Peyer's patch (tissue), 4 donors: ENCODE data around the gene TSPAN32. TPM values are rescaled to one million over a fixed set of nuclear protein-coding genes. Genes with fewer than 3 reads are reported as not detected.

Source experiments
- DNase-seq, 3 donors: peaks; one replicate each; pipeline ENCODE4 v3.0.0-alpha.2; 2017 to 2019
- H3K27ac ChIP-seq, 4 donors: fragments of 200-600 bp; sonication (generic); one replicate each; pipeline ENCODE4 v1.5.1; 2016 to 2019
- H3K27me3 ChIP-seq, 2 donors: fragments of 200-600 bp; sonication (generic); one replicate each; pipeline ENCODE4 v1.5.1; 2019
- H3K36me3 ChIP-seq, 3 donors: fragments of 200-600 bp; sonication (generic); one replicate each; pipeline ENCODE4 v1.5.1; 2016 to 2019
- H3K4me1 ChIP-seq, 4 donors: fragments of 200-600 bp; sonication (generic); one replicate each; pipeline ENCODE4 v1.5.1; 2016 to 2019
- H3K4me3 ChIP-seq, 4 donors: fragments of 200-600 bp; sonication (generic); 1 replicate in 3 of 4; 2 replicates in 1 of 4; pipeline ENCODE4 v1.5.1; 2016 to 2019; ENCODE audit warnings: mild to moderate bottlenecking in 1 of 4
- H3K9me3 ChIP-seq, 4 donors: fragments of 200-600 bp; sonication (generic); one replicate each; pipeline ENCODE4 v1.5.1; 2016 to 2019; ENCODE audit warnings: mild to moderate bottlenecking in 1 of 4
- CTCF ChIP-seq, 6 experiments: fragments of 450-650 bp in 4 of 6; fragments of 200-600 bp in 2 of 6; sonication (generic) in 1 of 6; IDR thresholded peaks; one replicate each; pipeline ENCODE4 v1.5.1; 2017 to 2019; ENCODE audit warnings: antibody characterized with exemption in 6 of 6, mild to moderate bottlenecking in 3 of 6, moderate library complexity in 1 of 6
- POLR2A ChIP-seq, 2 donors: fragments of 450-650 bp; IDR thresholded peaks; one replicate each; pipeline ENCODE4 v1.5.1; 2017; ENCODE audit warnings: antibody characterized with exemption in 2 of 2, mild to moderate bottlenecking in 2 of 2, moderate library complexity in 2 of 2
- total RNA-seq, 4 donors: library from RNA; depleted of rRNA; stranded (reverse); fragments of >200 nt; gene quantifications; one replicate each; pipeline ENCODE4 v1.1.0, GENCODE V29; 2016

Gene TSPAN32
- total RNA-seq, 4 donors from 2014 or later: 1.6 to 1.7 TPM; not detected in 2

- Histone ChIP-seq H3K4me3 (no peak overlapping the region), H3K4me1 (peaks cover 0 to 26% (median 6%) of the 10 kb centered on the region in 4 donors), H3K36me3 (no peaks in the 10 kb centered on the region), H3K27ac (no peak overlapping the region), H3K9me3 (no peaks in the 10 kb centered on the region), H3K27me3 (no peaks in the 10 kb centered on the region)
- TF ChIP-seq CTCF (IDR thresholded peaks at IDR 0.05): peak in 4 of 6 experiments; percentile 18 to 51 (median 46)
- no peak for TF ChIP-seq POLR2A (IDR thresholded peaks at IDR 0.05)
- DNase-seq: peak; percentile 17 to 65 (median 54)
Measured at GRCh38 chr11:2298795-2299761, 2.7 kb upstream of the TSPAN32 start.

- H3K36me3 ChIP-seq: no peaks in the 10 kb centered on the region
- DNase-seq: peak in 2 of 3 donors; percentile 9 to 34
- no peaks in the 10 kb centered on the region for H3K27me3 ChIP-seq
- H3K4me1 ChIP-seq: peaks cover 0 to 26% (median 9%) of the 10 kb centered on the region in 4 donors
- TF ChIP-seq POLR2A (IDR thresholded peaks at IDR 0.05): no peak
- TF ChIP-seq CTCF (IDR thresholded peaks at IDR 0.05): no peak
- H3K9me3 ChIP-seq: no peaks in the 10 kb centered on the region
- no peak overlapping the region for H3K27ac ChIP-seq
- no peak overlapping the region for H3K4me3 ChIP-seq
Measured at GRCh38 chr11:2299773-2300172, 2.0 kb upstream of the TSPAN32 start.

GRCh38 chr11:2300290-2300935 lies 1.4 kb upstream of the TSPAN32 start:
- Histone ChIP-seq H3K27ac (peak overlapping the region in 3 of 4 donors; percentile 30 to 79 (median 62)), H3K27me3 (no peaks in the 10 kb centered on the region), H3K36me3 (no peaks in the 10 kb centered on the region), H3K4me1 (peaks cover 0 to 31% (median 12%) of the 10 kb centered on the region in 4 donors), H3K4me3 (peak overlapping the region in 2 of 4 donors; percentile 17 to 41), H3K9me3 (no peaks in the 10 kb centered on the region)
- TF ChIP-seq CTCF (IDR thresholded peaks at IDR 0.05): no peak
- no peak for TF ChIP-seq POLR2A (IDR thresholded peaks at IDR 0.05)
- DNase-seq: peak; percentile 36 to 62 (median 46)

GRCh38 chr11:2300936-2301630 lies 730 bp upstream of the TSPAN32 start:
- Histone ChIP-seq H3K27ac (peak overlapping the region; percentile 30 to 79 (median 62)), H3K9me3 (no peaks in the 10 kb centered on the region), H3K4me1 (peaks cover 0 to 36% (median 17%) of the 10 kb centered on the region in 4 donors), H3K4me3 (peak overlapping the region; percentile 1 to 41 (median 23)), H3K27me3 (no peaks in the 10 kb centered on the region), H3K36me3 (no peaks in the 10 kb centered on the region)
- peak; percentile 29 to 48 (median 40) for DNase-seq
- no peak for TF ChIP-seq POLR2A (IDR thresholded peaks at IDR 0.05)
- no peak for TF ChIP-seq CTCF (IDR thresholded peaks at IDR 0.05)

GRCh38 chr11:2302306-2302895 lies 588 bp downstream of the TSPAN32 start:
- Histone ChIP-seq H3K9me3 (no peaks in the 10 kb centered on the region), H3K27ac (peak overlapping the region; percentile 30 to 79 (median 62)), H3K4me1 (peaks cover 0 to 45% (median 21%) of the 10 kb centered on the region in 4 donors), H3K4me3 (peak overlapping the region in 3 of 4 donors; percentile 10 to 41 (median 29)), H3K36me3 (no peaks in the 10 kb centered on the region), H3K27me3 (no peaks in the 10 kb centered on the region)
- DNase-seq: peak; percentile 23 to 49 (median 45)
- TF ChIP-seq POLR2A (IDR thresholded peaks at IDR 0.05) (no peak), CTCF (IDR thresholded peaks at IDR 0.05) (no peak)
